ENCODE data around the gene SH3PXD2A.

GRCh38 chr10:103804871-103805270 is 50.5 kb downstream of the SH3PXD2A start:
- no peak for TF ChIP-seq CTCF (IDR thresholded peaks at IDR 0.05)
- TF ChIP-seq POLR2A (IDR thresholded peaks at IDR 0.05): no peak

All from Peyer's patch (tissue), 4 donors.